OCI-LY3 (cell line): ENCODE results near the gene CYBB.

Experiments
- EZH2phosphoT487 ChIP-seq: fragments of 200-600 bp; shearing (Covaris generic); IDR thresholded peaks from 2 replicates; pipeline ENCODE4 v1.6.1; 2018; ENCODE audit warnings: antibody characterized with exemption, mixed run types, low read depth
- TF ChIP-seq, protein P1 (sequence below): fragments of 200-600, 300-600 bp; sonication (generic); IDR thresholded peaks from 2 replicates; pipeline ENCODE4 v1.5.1; 2014; ENCODE audit warnings: antibody characterized with exemption, low read length, low read depth

DNA sequence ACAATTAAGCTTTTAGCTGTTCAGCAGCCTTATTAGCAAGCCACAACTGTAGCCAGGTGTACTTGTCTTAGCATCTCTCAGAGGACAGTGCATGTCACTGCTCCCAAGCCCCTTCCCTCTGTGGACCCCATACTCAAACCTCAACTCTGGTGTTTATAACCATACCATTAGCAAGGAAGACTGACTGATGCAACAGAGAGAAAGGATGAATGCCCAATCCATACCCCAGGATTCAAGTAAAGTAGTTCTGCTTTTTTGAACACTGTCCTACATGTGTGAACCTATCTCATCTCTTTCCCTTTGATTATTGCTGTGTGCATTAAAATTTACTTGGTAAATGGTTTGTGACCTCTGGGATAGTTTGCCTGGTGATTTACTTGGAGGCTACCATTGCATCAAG lies 22.8 kb upstream of the CYBB start:
- TF ChIP-seq, protein P1, sequence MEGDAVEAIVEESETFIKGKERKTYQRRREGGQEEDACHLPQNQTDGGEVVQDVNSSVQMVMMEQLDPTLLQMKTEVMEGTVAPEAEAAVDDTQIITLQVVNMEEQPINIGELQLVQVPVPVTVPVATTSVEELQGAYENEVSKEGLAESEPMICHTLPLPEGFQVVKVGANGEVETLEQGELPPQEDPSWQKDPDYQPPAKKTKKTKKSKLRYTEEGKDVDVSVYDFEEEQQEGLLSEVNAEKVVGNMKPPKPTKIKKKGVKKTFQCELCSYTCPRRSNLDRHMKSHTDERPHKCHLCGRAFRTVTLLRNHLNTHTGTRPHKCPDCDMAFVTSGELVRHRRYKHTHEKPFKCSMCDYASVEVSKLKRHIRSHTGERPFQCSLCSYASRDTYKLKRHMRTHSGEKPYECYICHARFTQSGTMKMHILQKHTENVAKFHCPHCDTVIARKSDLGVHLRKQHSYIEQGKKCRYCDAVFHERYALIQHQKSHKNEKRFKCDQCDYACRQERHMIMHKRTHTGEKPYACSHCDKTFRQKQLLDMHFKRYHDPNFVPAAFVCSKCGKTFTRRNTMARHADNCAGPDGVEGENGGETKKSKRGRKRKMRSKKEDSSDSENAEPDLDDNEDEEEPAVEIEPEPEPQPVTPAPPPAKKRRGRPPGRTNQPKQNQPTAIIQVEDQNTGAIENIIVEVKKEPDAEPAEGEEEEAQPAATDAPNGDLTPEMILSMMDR: no peak
- no peak for TF ChIP-seq EZH2phosphoT487
